GM12891 (cell line): ENCODE measurements around the gene CELSR3.

Experiments used
- POLR2A ChIP-seq: IDR thresholded peaks from 2 replicates; pipeline ENCODE4 v1.6.1; 2011; ENCODE audit warnings: low read depth, low read length, control low read depth
- TAF1 ChIP-seq: IDR thresholded peaks from 2 replicates; pipeline ENCODE4 v1.6.1; 2011; ENCODE audit warnings: low read depth, low read length, control low read depth

- TF ChIP-seq TAF1 (no peak), POLR2A (no peak)
These were observed 45.1 kb downstream of the CELSR3 start for GRCh38 chr3:48617559-48617958.
